Thyroid gland (tissue), 4 donors: ENCODE data around the gene EXOC3L2.

Experiments
- POLR2A ChIP-seq, 2 donors: fragments of 450-650 bp; IDR thresholded peaks; one replicate each; pipeline ENCODE4 v1.6.1; 2017; ENCODE audit warnings: antibody characterized with exemption in 2 of 2, mild to moderate bottlenecking in 2 of 2, moderate library complexity in 1 of 2
- TF ChIP-seq, protein P1 (sequence below), 6 experiments: fragments of 200-600 bp in 3 of 6; fragments of 450-650 bp in 3 of 6; sonication (generic) in 3 of 6; IDR thresholded peaks; one replicate each; pipeline ENCODE4 v1.5.1; 2016 to 2019; ENCODE audit warnings: antibody characterized with exemption in 6 of 6, mild to moderate bottlenecking in 2 of 6, inconsistent platforms in 1 of 6, moderate library complexity in 1 of 6

DNA sequence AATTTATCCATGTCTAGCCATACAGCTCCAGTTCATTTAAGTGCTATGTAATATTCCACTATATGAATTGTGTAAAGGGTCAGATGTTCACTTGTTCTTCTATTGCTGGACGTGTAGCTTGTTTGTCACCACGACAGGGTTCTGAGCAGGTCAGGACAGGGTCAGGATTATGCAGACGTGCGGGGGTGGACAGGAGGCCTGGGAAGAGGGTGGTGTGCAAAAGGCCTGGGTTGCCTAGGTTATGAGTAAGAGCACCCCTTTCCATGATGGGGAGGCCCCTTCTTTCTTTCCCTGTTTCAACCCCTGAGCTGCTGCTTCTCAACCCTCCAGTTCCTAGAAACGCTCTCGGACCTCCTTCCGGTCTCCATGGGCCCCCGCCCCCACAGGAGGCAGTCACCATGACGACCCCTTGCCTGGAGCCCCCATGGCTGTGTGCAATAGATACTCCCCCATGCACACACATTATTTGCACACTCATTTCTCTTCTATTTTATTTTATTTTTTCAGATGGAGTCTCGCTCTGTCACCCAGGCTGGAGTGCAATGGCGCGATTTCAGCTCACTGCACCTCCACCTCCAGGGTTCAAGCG lies 2.0 kb downstream of the EXOC3L2 start:
- no peak for TF ChIP-seq POLR2A (IDR thresholded peaks at IDR 0.05)
- TF ChIP-seq, protein P1, sequence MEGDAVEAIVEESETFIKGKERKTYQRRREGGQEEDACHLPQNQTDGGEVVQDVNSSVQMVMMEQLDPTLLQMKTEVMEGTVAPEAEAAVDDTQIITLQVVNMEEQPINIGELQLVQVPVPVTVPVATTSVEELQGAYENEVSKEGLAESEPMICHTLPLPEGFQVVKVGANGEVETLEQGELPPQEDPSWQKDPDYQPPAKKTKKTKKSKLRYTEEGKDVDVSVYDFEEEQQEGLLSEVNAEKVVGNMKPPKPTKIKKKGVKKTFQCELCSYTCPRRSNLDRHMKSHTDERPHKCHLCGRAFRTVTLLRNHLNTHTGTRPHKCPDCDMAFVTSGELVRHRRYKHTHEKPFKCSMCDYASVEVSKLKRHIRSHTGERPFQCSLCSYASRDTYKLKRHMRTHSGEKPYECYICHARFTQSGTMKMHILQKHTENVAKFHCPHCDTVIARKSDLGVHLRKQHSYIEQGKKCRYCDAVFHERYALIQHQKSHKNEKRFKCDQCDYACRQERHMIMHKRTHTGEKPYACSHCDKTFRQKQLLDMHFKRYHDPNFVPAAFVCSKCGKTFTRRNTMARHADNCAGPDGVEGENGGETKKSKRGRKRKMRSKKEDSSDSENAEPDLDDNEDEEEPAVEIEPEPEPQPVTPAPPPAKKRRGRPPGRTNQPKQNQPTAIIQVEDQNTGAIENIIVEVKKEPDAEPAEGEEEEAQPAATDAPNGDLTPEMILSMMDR (IDR thresholded peaks at IDR 0.05): no peak
